Neuronal stem cell (in vitro differentiated cells): Measurements from ENCODE around the gene RPRD2.
"Not testable (repeated sequence)": the region's sequence is repeated elsewhere in the genome, so short reads cannot be mapped to it uniquely, and the experiment has no call there.

Experiments
- DNase-seq: peaks from one replicate; pipeline ENCODE4 v3.0.0-alpha.2; 2013; ENCODE audit warnings: low spot score
- H2AFZ ChIP-seq: one replicate; pipeline ENCODE4 v1.6.1; 2013; ENCODE audit warnings: mild to moderate bottlenecking, low read length, inconsistent platforms
- H2AK5ac ChIP-seq: 2 replicates; pipeline ENCODE4 v1.6.1; 2013; ENCODE audit warnings: low read depth, mild to moderate bottlenecking, inconsistent platforms, low read length, moderate library complexity, mixed read lengths
- H2BK120ac ChIP-seq: 2 replicates; pipeline ENCODE4 v1.6.1; 2013; ENCODE audit warnings: low read depth, mild to moderate bottlenecking, inconsistent platforms, low read length, moderate library complexity, mixed read lengths
- H2BK12ac ChIP-seq: one replicate; pipeline ENCODE4 v1.6.1; 2013; ENCODE audit warnings: low read length, inconsistent platforms
- H2BK15ac ChIP-seq: 2 replicates; pipeline ENCODE4 v1.6.1; 2013; ENCODE audit warnings: mild to moderate bottlenecking, low read length, inconsistent platforms, mixed read lengths
- H2BK5ac ChIP-seq: one replicate; pipeline ENCODE4 v1.6.1; 2013; ENCODE audit warnings: inconsistent platforms, mild to moderate bottlenecking, low read length, moderate library complexity
- H3K14ac ChIP-seq: one replicate; pipeline ENCODE4 v1.6.1; 2013; ENCODE audit warnings: low read length, inconsistent platforms
- H3K18ac ChIP-seq: 2 replicates; pipeline ENCODE4 v1.6.1; 2013; ENCODE audit warnings: low read length, inconsistent platforms
- H3K23ac ChIP-seq: 2 replicates; pipeline ENCODE4 v1.6.1; 2013; ENCODE audit warnings: low read depth, mild to moderate bottlenecking, mixed read lengths, low read length, inconsistent platforms; ENCODE audit not compliant: poor library complexity
- H3K27ac ChIP-seq: replicated peaks from 3 replicates; pipeline ENCODE4 v1.5.1; 2013; ENCODE audit warnings: low read length, inconsistent platforms
- H3K27me3 ChIP-seq, 3 experiments: 2 replicates each; pipeline ENCODE4 v1.6.1; 2013; ENCODE audit warnings: low read length in 3 of 3, mild to moderate bottlenecking in 2 of 3, inconsistent platforms in 1 of 3, low read depth in 1 of 3, mixed read lengths in 1 of 3, moderate library complexity in 1 of 3; ENCODE audit not compliant: control insufficient read depth in 3 of 3, insufficient read depth in 3 of 3
- H3K36me3 ChIP-seq, 2 donors: replicated peaks in 1 of 2; 2 replicates each; pipeline ENCODE4 v1.6.1; 2013; ENCODE audit warnings: low read length in 2 of 2; ENCODE audit not compliant: control insufficient read depth in 2 of 2, insufficient read depth in 2 of 2
- H3K4ac ChIP-seq: 2 replicates; pipeline ENCODE4 v1.6.1; 2013; ENCODE audit warnings: inconsistent platforms, mild to moderate bottlenecking, low read length, moderate library complexity
- H3K4me1 ChIP-seq, 2 donors: 1 replicate in 1 of 2; 2 replicates in 1 of 2; pipeline ENCODE4 v1.6.1; 2013; ENCODE audit warnings: low read length in 2 of 2, low read depth in 1 of 2; ENCODE audit not compliant: control insufficient read depth in 2 of 2, insufficient read depth in 1 of 2
- H3K4me2 ChIP-seq: one replicate; pipeline ENCODE4 v1.6.1; 2013; ENCODE audit warnings: mild to moderate bottlenecking, low read length, inconsistent platforms; ENCODE audit not compliant: insufficient read depth, poor library complexity, severe bottlenecking
- H3K4me3 ChIP-seq, 2 donors: 2 replicates each; pipeline ENCODE4 v1.5.1; 2013; ENCODE audit warnings: low read length in 2 of 2, mild to moderate bottlenecking in 2 of 2, inconsistent platforms in 1 of 2, moderate library complexity in 1 of 2
- H3K79me1 ChIP-seq: one replicate; pipeline ENCODE4 v1.6.1; 2013; ENCODE audit warnings: low read depth, mild to moderate bottlenecking, inconsistent platforms, low read length, moderate library complexity
- H3K9ac ChIP-seq: one replicate; pipeline ENCODE4 v1.6.1; 2013; ENCODE audit warnings: mild to moderate bottlenecking, low read depth, low read length, inconsistent platforms; ENCODE audit not compliant: poor library complexity
- H3K9me3 ChIP-seq, 2 donors: replicated peaks in 1 of 2; 2 replicates each; pipeline versions ENCODE3 to v1.6.1; 2013; ENCODE audit warnings: low read length in 2 of 2, mild to moderate bottlenecking in 2 of 2, inconsistent platforms in 1 of 2, low read depth in 1 of 2, mixed read lengths in 1 of 2, moderate library complexity in 1 of 2; ENCODE audit not compliant: control insufficient read depth in 2 of 2, insufficient read depth in 1 of 2
- H4K8ac ChIP-seq: one replicate; pipeline ENCODE4 v1.6.1; 2013; ENCODE audit warnings: low read depth, mild to moderate bottlenecking, inconsistent platforms, low read length, moderate library complexity
- H4K91ac ChIP-seq: one replicate; pipeline ENCODE4 v1.6.1; 2013; ENCODE audit warnings: low read length, low read depth, mild to moderate bottlenecking, inconsistent platforms; ENCODE audit not compliant: poor library complexity
- WGBS, 2 donors: extraction: QIAGEN DNeasy Blood & Tissue Kit; methylation state at CpG; one replicate each; pipeline ENCODE4 v1.1.7; 2013; ENCODE audit warnings: missing lambda C conversion rate in 2 of 2, mixed read lengths in 1 of 2; ENCODE audit not compliant: insufficient read length in 2 of 2, insufficient replicate concordance in 1 of 2; ENCODE audit errors: extremely low coverage in 2 of 2; 5-methylcytosine and 5-hydroxymethylcytosine counted together

The RPRD2 gene

DNA sequence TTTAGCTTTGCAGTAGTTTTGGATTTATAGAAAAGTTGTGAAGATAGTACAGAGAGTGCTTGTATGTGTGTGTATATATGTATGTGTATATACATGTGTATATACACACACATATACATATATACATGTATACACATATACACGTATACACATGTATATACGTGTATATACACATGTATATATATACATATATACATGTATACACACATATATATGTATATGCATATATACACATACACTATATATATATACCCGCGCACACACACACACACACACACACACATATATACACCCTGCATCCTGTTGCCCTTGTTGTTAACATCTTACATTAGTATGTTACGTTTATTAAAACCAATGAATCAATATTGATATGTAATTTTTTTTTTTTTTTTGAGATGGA lies 24.3 kb downstream of the RPRD2 start:
- Histone ChIP-seq H3K4ac (no peak overlapping the region), H3K9ac (no peak overlapping the region), H2BK15ac (no peak overlapping the region), H4K91ac (no peak overlapping the region), H3K4me1 (no peaks in the 10 kb centered on the region), H2AFZ (no peak overlapping the region), H3K27ac (no peak overlapping the region), H2AK5ac (no peak overlapping the region), H3K9me3 (no peaks in the 10 kb centered on the region), H3K4me2 (no peak overlapping the region), H2BK120ac (no peak overlapping the region), H3K27me3 (no peaks in the 10 kb centered on the region), H3K79me1 (peaks cover 5% of the 10 kb centered on the region), H3K23ac (no peak overlapping the region), H2BK5ac (no peak overlapping the region), H3K18ac (no peak overlapping the region), H3K14ac (no peak overlapping the region), H3K4me3 (no peak overlapping the region), H3K36me3 (peaks cover 0 to 13% of the 10 kb centered on the region in 2 donors), H2BK12ac (no peak overlapping the region), H4K8ac (no peak overlapping the region)
- DNase-seq: no peak
- no CpG with 5 or more reads among the region's 5 CpGs for WGBS, 2 donors

DNA sequence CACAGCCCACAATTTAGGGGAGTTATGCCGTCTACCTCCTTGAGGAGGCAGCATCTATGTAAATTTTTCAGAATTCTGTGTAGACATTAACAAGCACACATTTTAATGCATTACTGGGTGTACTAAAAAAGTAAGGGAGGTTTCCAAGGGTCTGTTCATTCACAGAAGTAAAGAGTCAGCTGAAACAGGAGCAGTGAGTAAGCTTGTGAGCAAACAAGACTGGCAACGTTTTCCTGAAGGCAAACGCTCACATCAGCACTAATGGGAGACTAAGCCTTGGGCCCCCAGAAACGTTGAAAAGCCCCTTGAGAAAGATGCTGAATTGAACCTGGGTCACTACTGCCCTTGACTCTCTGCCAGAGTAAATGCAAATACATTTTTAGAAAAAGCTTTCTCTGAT lies 25.7 kb downstream of the RPRD2 start:
- no peaks in the 10 kb centered on the region for H3K9me3 ChIP-seq
- H4K91ac ChIP-seq: no peak overlapping the region
- H2AK5ac ChIP-seq: no peak overlapping the region
- H3K79me1 ChIP-seq: peaks cover 8% of the 10 kb centered on the region
- H2BK15ac ChIP-seq: no peak overlapping the region
- H3K9ac ChIP-seq: no peak overlapping the region
- no peak overlapping the region for H4K8ac ChIP-seq
- no peak overlapping the region for H3K23ac ChIP-seq
- H3K36me3 ChIP-seq: peaks cover 1 to 11% of the 10 kb centered on the region in 2 donors
- no peak overlapping the region for H3K27ac ChIP-seq
- H2BK120ac ChIP-seq: no peak overlapping the region
- no peak overlapping the region for H2AFZ ChIP-seq
- no peak overlapping the region for H3K4me2 ChIP-seq
- H3K18ac ChIP-seq: no peak overlapping the region
- H2BK5ac ChIP-seq: no peak overlapping the region
- H3K4me1 ChIP-seq: no peaks in the 10 kb centered on the region
- no peak overlapping the region for H3K14ac ChIP-seq
- no peak overlapping the region for H3K4ac ChIP-seq
- no peak overlapping the region for H2BK12ac ChIP-seq
- no peaks in the 10 kb centered on the region for H3K27me3 ChIP-seq
- no CpG with 5 or more reads among the region's 4 CpGs for WGBS, 2 donors
- H3K4me3 ChIP-seq: no peak overlapping the region
- no peak for DNase-seq

DNA sequence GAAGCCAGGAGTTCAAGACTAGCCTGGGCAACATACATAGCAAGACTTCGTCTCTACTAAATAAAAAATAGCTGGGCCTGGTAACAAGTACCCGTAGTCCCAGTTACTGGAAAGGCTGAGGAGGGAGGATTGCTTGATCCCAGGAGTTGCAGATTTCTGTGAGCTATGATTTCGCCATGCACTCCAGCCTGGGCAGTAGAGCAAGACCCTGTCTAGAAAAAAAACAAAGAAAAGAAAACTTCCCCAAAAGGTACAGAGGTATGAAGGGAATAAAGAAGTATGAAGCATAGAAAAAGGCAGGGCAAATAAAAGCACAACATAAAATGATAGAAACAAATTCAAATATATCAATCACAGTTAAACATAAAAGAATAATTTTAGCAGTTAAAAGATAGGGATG lies 28.7 kb downstream of the RPRD2 start:
- peaks cover 1 to 14% of the 10 kb centered on the region in 2 donors for H3K36me3 ChIP-seq
- H3K4me3 ChIP-seq: no peak overlapping the region
- peaks cover 9% of the 10 kb centered on the region for H3K79me1 ChIP-seq
- H2BK120ac ChIP-seq: no peak overlapping the region
- H3K4me1 ChIP-seq: no peaks in the 10 kb centered on the region
- no peak overlapping the region for H2AFZ ChIP-seq
- no peak for DNase-seq
- no peak overlapping the region for H3K27ac ChIP-seq
- no peak overlapping the region for H3K23ac ChIP-seq
- H2AK5ac ChIP-seq: no peak overlapping the region
- no peak overlapping the region for H3K14ac ChIP-seq
- H3K9ac ChIP-seq: no peak overlapping the region
- peaks cover 0 to 6% of the 10 kb centered on the region in 2 donors for H3K9me3 ChIP-seq
- no peak overlapping the region for H2BK15ac ChIP-seq
- H3K4me2 ChIP-seq: no peak overlapping the region
- H2BK12ac ChIP-seq: no peak overlapping the region
- no peak overlapping the region for H4K91ac ChIP-seq
- no peak overlapping the region for H4K8ac ChIP-seq
- no peak overlapping the region for H2BK5ac ChIP-seq
- no CpG with 5 or more reads among the region's 3 CpGs for WGBS, 2 donors
- H3K27me3 ChIP-seq: no peaks in the 10 kb centered on the region
- no peak overlapping the region for H3K4ac ChIP-seq
- H3K18ac ChIP-seq: no peak overlapping the region

DNA sequence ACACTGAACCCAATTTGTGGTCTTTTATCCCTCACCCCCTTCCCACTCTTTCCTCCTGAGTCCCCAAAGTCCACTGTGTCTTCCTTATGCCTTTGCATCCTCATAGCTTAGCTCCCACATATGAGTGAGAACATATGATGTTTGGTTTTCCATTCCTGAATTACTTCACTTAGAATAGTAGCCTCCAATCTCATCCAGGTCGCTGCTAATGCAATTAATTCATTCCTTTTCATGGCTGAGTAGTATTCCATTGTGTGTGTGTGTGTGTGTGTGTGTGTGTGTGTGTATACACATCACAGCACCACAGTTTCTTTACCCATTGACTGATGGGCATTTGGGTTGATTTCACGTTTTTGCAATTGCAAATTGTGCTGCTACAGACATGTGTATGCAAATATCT lies 31.2 kb downstream of the RPRD2 start:
- not testable (repeated sequence) for H4K8ac ChIP-seq, H2AK5ac ChIP-seq, H2AFZ ChIP-seq, H3K4me3 ChIP-seq, H2BK5ac ChIP-seq, H3K27me3 ChIP-seq, H3K4me1 ChIP-seq, H3K18ac ChIP-seq, DNase-seq, H3K79me1 ChIP-seq, H2BK120ac ChIP-seq, H3K4ac ChIP-seq, H3K4me2 ChIP-seq, H2BK15ac ChIP-seq, H3K14ac ChIP-seq, H4K91ac ChIP-seq, H3K27ac ChIP-seq, H2BK12ac ChIP-seq, H3K23ac ChIP-seq, H3K36me3 ChIP-seq, H3K9ac ChIP-seq
- WGBS, 2 donors: no CpG with 5 or more reads among the region's 2 CpGs
- peaks cover 0 to 16% of the 10 kb centered on the region in 2 donors for H3K9me3 ChIP-seq
